Measurements from ENCODE around the gene SDK2.

The SDK2 gene

DNA sequence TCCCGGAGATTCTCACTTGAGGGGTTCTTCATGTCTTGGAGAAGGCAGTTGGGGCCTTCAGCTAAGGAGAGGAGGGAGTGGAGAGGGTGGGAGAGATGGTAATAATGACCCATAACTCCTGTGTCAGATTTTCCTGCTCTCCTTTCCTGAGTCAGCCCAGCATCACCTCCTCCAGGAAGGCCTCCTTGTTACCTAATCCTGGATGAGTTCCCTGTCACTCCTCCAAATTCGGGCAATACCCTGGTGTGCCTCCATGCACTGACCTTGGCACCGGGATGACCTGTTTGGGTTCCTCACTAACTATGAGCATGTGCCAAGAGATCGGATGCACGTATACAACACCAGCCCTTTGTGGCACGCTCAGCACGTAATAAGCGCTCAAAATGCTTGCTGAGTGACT, 38.8 kb downstream of the SDK2 start:
- DNase-seq, result no peak

GRCh38 chr17:73604476-73604875, 39.8 kb downstream of the SDK2 start:
- DNase-seq, result no peak

DNA sequence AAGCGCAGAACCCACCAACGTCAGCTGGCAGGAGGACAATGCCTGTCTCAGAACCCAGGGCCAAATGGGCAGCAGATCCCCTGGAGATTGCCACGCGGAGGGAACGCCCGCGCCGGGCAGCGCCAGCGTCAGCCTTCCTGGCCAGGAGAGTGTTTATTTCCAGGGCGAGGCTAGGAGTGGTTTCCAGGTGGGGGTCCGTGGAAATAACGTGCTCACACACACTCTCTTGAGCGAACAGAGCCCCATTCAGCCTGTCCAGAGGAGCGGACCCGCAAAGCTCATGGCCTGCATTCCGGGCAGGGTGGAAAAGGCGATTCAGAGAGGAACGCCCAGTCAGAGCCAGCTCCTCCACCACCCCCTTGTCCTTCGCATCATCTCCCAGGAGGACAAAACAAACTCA, 40.3 kb downstream of the SDK2 start:
- DNase-seq, result no peak

- DNase-seq, result no peak
Measured at GRCh38 chr17:73600103-73600871, 44.0 kb downstream of the SDK2 start.

DNA sequence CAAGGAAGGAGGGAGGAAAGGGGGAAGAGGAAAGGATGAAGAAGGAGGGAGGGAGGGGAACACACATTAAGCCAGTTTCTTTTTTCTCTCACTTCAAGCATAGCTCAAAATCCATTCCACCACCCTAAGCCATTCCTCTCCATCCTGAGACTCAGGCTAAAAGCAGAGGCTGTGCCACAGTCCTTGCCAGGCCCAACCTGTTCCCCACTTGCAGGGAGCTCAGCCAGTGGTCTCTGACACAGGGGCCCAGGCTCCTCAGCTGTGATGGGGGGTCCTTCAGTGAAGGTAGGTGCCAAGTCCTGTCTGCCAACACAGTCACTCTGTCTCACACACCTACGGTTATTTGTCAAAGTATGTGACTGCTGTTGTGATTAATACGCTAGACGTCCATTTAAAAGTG, 44.6 kb downstream of the SDK2 start:
- no peak for DNase-seq

GRCh38 chr17:73598212-73598611, 46.0 kb downstream of the SDK2 start:
- no peak for DNase-seq

DNA sequence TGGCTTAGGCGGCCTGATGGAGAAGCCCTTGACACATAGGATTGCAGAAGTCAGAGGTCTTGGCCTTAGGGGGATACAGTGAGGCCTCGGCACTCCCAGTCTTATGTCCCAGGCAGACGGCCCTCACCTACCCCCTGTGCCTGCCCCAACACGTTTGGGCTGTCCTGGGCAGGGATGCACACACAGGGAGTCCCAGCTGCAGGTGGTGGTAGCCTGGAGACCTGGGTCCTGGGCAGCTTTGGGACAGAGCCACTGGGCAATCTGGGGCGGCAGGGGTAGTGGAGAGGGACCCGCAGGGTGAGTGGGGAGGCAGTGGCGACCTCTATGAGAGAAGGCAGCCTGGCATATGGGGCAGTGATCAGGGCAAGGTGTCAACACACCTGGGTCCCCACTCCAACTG, 48.3 kb downstream of the SDK2 start:
- DNase-seq, result no peak

DNA sequence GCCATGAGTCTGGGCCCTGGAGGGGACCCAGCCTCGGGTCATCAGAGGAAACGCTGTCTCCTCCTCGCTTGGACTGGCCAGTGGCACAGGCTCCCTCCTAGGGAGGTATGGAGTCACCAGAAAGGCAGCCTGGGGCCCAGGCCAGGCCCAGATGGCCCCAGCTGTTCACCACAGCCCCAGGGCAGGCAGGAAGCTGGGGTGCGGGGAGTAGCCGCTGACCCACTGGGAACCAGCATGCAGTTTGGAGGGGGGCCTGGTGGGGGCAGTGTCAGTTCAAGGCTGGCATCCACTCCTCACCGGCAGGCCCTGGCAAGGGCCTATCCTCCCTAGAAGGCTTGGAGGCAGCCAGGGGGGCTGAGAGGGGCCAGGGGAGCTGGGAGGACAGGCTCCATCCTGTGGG, 48.8 kb downstream of the SDK2 start:
- peak; percentile 27 for DNase-seq

DNA sequence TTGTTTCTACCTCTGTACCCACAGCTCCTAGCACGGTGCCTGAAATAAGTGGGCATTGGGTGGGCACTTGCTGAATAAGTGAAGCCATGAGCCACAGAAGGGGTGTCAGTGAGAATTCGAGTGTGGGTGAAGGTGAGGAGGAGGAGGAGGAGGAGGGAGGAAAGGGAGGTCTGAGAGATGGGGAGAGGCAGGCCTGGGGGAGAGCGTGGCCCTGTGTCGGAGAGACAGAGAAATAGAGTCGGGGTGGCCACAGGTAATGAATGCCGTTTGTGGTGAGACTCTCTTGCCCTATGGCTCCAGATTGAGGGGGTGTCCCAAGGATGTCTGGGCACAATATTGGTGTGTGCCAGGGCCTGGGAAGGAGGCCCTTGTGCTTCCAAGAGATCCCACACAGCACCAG, 49.2 kb downstream of the SDK2 start:
- no peak for DNase-seq

DNA sequence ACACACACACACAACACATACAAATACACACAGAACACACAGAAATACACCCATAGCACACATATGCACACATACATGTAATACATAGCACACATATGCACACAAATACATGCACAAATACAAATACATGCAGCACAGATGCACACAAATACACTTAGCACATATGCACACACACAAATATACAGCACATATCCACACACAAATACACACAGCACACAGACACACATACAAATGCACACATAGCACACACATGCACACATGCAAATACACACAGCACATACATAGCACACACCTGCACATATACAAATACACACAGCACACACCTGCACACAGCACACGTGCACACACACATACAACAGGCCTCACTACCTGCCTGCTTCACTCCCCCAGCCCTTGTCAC, 49.6 kb downstream of the SDK2 start:
- no peak for DNase-seq

GRCh38 chr17:73594025-73594424, 50.2 kb downstream of the SDK2 start:
- no peak for DNase-seq

- DNase-seq, result peak; percentile 16
Measured at GRCh38 chr17:73593249-73593965, 50.8 kb downstream of the SDK2 start.

- peak; percentile 57 for DNase-seq
Measured at GRCh38 chr17:73592501-73592961, 51.7 kb downstream of the SDK2 start.

- no peak for DNase-seq
Measured at GRCh38 chr17:73592079-73592415, 52.2 kb downstream of the SDK2 start.

DNA sequence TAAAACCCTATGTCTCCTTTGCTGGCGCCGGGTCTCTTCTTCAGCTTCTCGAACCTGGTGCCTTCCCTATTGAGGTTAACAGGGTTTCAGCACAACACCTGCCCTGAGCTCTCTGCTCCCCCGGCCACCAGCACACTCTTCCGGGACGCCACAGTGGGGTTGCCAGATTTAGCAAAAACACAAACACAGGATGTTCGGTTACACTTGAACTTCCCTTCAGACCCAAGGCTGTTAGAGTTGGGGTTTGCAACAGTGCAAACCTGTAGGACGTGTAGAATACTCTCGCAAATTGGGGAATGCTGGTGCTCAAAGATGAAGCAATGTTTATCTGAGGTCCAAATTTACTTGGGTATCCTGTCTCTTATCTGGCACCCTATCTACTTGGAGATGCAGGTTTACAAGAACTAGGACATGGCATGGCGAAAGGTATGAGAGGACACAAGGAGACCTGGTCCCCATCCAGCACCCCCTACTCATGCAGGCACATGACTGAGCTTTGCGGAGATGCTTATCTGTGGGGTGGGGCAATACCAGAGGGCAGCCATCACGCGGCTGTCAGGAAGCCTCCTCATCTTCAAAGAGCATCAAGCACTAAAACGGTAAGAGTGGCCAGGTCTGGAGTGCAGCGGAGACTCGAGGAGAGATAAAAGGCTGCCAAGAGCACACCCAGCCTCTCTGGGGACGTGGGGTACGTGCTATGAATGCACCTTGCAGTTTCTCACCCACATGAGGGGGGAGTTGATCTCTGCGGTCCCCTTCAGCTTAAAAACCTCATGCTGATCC, 52.8 kb downstream of the SDK2 start:
- DNase-seq, result peak; percentile 76

- no peak for DNase-seq
Measured at GRCh38 chr17:73589363-73589980, 54.8 kb downstream of the SDK2 start.

DNA sequence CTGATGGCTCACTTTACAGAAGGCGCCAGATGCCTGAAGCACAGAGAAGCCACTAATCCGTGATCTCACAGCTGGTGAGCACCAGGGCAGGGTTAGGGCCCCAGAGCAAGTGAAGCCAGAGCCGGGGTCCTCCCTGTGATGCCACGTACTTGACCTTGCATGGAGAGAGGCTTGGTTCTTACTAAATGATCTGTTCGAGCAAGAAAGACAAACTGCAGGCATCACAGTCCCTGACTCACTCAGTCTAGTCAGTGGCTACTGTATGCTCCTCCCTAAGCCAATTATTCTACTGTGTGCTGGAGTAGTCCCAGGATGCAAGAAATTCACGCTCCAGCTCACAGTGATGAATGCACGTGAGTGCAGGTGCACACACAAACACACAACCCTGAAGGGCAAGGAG, 55.4 kb downstream of the SDK2 start:
- no peak for DNase-seq

DNA sequence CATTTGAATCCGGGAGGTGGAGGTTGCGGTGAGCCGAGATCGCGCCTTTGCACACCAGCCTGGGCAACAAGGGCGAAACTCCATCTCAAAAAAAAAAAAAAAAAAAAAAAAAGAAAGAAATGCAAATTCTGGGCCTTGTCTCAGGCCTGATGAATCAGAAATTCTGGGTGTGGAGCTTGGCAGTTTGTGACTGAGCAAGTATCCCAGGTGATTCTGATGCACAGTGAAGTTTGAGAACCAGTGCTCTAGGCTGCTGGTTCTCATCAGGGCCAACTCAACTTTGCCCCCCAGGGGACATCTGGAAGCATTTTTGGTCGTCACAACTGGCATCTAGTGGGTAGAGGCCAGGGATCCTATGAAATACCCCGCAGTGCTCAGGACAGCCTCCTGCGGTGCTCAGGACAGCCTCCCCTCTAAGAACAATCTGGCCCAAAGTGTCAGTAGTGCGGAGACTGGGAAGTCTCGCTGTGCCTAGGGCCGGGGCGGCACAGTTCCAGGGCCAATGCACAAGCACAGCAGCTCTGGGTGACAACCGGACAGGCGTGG, 55.9 kb downstream of the SDK2 start:
- no peak for DNase-seq

DNA sequence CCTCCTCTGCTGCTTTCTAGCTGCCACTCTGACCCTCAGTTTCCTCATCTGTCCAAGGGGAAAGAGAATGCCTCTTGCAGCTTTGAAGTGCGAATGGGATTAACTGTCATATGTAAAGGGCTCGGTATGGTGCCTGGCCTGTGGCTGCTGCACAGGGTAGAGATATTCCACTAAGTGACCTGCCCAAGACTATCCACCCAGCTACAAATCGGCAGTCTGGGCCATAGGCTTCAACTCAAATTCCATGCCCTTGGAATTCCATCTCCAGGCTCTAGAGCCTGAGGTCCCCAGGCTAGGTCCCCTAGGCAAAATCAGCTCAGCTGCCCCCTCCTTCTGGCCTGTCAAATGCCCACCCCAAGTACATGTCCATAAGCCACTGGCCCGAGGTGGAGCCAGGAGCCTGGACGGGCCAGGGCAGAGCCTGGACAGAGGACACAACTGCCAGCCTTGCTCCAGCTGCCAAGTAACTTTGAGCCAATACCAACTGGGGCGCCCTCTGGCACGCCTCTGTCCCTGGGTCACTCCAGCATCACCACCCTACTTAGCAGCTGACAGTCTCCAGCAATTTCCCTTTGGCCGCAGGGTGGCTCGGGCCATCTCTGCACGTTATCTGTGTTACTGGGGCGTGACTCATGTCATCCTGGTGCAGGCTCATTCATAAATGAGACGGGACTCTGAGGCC, 57.2 kb downstream of the SDK2 start:
- no peak for DNase-seq

DNA sequence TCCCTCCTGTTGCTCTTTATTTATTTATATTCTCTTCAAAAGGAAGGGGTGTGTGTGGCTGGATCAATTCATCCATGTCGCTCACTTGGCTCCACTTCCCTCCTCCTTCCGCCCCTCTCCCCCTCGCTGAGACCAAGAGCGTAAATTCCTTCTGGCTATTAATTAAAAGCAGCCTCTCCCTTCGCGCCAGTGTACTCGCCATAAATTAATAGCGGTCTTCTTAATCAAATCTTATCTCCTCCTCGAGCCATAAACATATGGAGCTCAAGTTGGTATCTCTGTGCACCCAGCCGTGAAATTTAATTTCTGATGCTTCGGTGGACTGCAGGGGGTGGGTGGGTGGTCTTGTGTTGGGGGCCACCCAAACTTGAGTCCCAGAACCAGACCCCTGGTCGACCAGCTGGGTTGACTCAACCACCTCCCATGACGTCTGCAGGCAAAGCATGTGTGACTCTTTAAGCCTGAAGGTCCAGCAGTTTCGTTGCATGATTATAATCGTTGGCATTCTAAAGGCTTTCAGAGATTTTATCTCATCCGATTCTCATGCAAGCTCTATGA, 57.9 kb downstream of the SDK2 start:
- DNase-seq, result no peak

- DNase-seq, result no peak
Measured at GRCh38 chr17:73585583-73585982, 58.7 kb downstream of the SDK2 start.

GRCh38 chr17:73584987-73585386, 59.3 kb downstream of the SDK2 start:
- no peak for DNase-seq

All from CD4-positive, alpha-beta T cell treated with Interleukin-17A for 4 hours (primary cell).